ENCODE results near the gene AGBL3.
A peak's percentile ranks its signal among the peaks of the same experiment; 100 is the strongest.

The AGBL3 gene

GRCh38 chr7:134948246-134948645 is 38.1 kb upstream of the AGBL3 start:
- TF ChIP-seq CTCF (IDR thresholded peaks at IDR 0.05; ENCODE audit: insufficient read depth, missing control alignments): no peak
- DNase-seq (ENCODE audit: insufficient read length, low spot score) (no peak), FAIRE-seq (no peak)

- FAIRE-seq: no peak
- no peak for DNase-seq (ENCODE audit: insufficient read length, low spot score)
- TF ChIP-seq CTCF (IDR thresholded peaks at IDR 0.05; ENCODE audit: insufficient read depth, missing control alignments): no peak
These were observed 37.6 kb upstream of the AGBL3 start for GRCh38 chr7:134948736-134949135.

- DNase-seq (ENCODE audit: insufficient read length, low spot score) (no peak), FAIRE-seq (no peak)
- TF ChIP-seq CTCF (IDR thresholded peaks at IDR 0.05; ENCODE audit: insufficient read depth, missing control alignments): no peak
These were observed 37.1 kb upstream of the AGBL3 start for GRCh38 chr7:134949171-134949570.

GRCh38 chr7:134954197-134955082 is 31.9 kb upstream of the AGBL3 start:
- TF ChIP-seq CTCF (IDR thresholded peaks at IDR 0.05; ENCODE audit: insufficient read depth, missing control alignments): peak; percentile 63
- FAIRE-seq: no peak
- no peak for DNase-seq (ENCODE audit: insufficient read length, low spot score)

- no peak for TF ChIP-seq CTCF (IDR thresholded peaks at IDR 0.05; ENCODE audit: insufficient read depth, missing control alignments)
- FAIRE-seq: no peak
- DNase-seq (ENCODE audit: insufficient read length, low spot score): no peak
These were observed 29.3 kb upstream of the AGBL3 start for GRCh38 chr7:134957005-134957404.

GRCh38 chr7:134959810-134960209 is 26.5 kb upstream of the AGBL3 start:
- TF ChIP-seq CTCF (IDR thresholded peaks at IDR 0.05; ENCODE audit: insufficient read depth, missing control alignments): no peak
- FAIRE-seq (no peak), DNase-seq (ENCODE audit: insufficient read length, low spot score) (no peak)

- FAIRE-seq: no peak
- no peak for TF ChIP-seq CTCF (IDR thresholded peaks at IDR 0.05; ENCODE audit: insufficient read depth, missing control alignments)
- no peak for DNase-seq (ENCODE audit: insufficient read length, low spot score)
These were observed 24.0 kb upstream of the AGBL3 start for GRCh38 chr7:134962270-134962780.

Data from D721Med (cell line).